HFFc6 (cell line): ENCODE results near the gene CCDC146. TPM values are rescaled to one million over a fixed set of nuclear protein-coding genes. Genes with fewer than 3 reads are reported as not detected.

Source experiments
- DNase-seq: peaks from one replicate; pipeline ENCODE4 v3.0.0-alpha.2; 2018
- H3K27ac Mint-ChIP-seq: 2 replicates; pipeline ENCODE4 v1.8.0; 2020; ENCODE audit warnings: mild to moderate bottlenecking, mixed read lengths
- H3K27me3 Mint-ChIP-seq: 2 replicates; pipeline ENCODE4 v1.8.0; 2021; ENCODE audit warnings: mild to moderate bottlenecking, moderate library complexity, mixed read lengths; ENCODE audit not compliant: insufficient read depth
- H3K36me3 Mint-ChIP-seq: 2 replicates; pipeline ENCODE4 v1.8.0; 2021; ENCODE audit warnings: low read depth, mixed read lengths
- H3K4me1 Mint-ChIP-seq: 2 replicates; pipeline ENCODE4 v1.8.0; 2020; ENCODE audit warnings: low read depth, mixed read lengths
- H3K4me3 Mint-ChIP-seq: 2 replicates; pipeline ENCODE4 v1.8.0; 2020; ENCODE audit warnings: mild to moderate bottlenecking, moderate library complexity, mixed read lengths
- H3K9me3 Mint-ChIP-seq: 2 replicates; pipeline ENCODE4 v1.8.0; 2020; ENCODE audit warnings: mild to moderate bottlenecking, mixed read lengths
- CTCF ChIP-seq: fragments of 200-600 bp; sonication (generic); IDR thresholded peaks from 2 replicates; pipeline ENCODE4 v1.5.0; 2021; ENCODE audit warnings: antibody characterized with exemption, mild to moderate bottlenecking
- total RNA-seq, 6 experiments: library from RNA; stranded (reverse); fragmentation: NEBNext Ultra II Directional; extraction: Animal tissue kit (Norgen Biotek cat#: 25700); gene quantifications; 2 replicates in 1 of 6; 3 replicates in 5 of 6; pipeline ENCODE4 v1.2.3, GENCODE V29; 2021

CCDC146 gene
- total RNA-seq, 6 experiments from 2014 or later = 0.09 to 0.70 (median 0.57) TPM

GRCh38 chr7:77244222-77244934 is 122.0 kb downstream of the CCDC146 start:
- Mint-ChIP-seq H3K4me1 (peaks cover 9% of the 10 kb centered on the region), H3K9me3 (no peaks in the 10 kb centered on the region), H3K36me3 (no peaks in the 10 kb centered on the region), H3K27ac (no peak overlapping the region), H3K27me3 (no peaks in the 10 kb centered on the region; the same call in none of the 2 replicates), H3K4me3 (no peak overlapping the region)
- no peak for DNase-seq
- no peak for TF ChIP-seq CTCF

GRCh38 chr7:77245015-77245755 is 122.8 kb downstream of the CCDC146 start:
- H3K36me3 Mint-ChIP-seq = no peaks in the 10 kb centered on the region
- no peak for DNase-seq
- TF ChIP-seq CTCF = no peak
- no peaks in the 10 kb centered on the region; the same call in none of the 2 replicates for H3K27me3 Mint-ChIP-seq
- H3K4me1 Mint-ChIP-seq = peaks cover 11% of the 10 kb centered on the region
- H3K27ac Mint-ChIP-seq = no peak overlapping the region
- H3K9me3 Mint-ChIP-seq = no peaks in the 10 kb centered on the region
- H3K4me3 Mint-ChIP-seq = no peak overlapping the region

- Mint-ChIP-seq H3K4me1 (peaks cover 21% of the 10 kb centered on the region), H3K4me3 (no peak overlapping the region), H3K27ac (no peak overlapping the region), H3K27me3 (no peaks in the 10 kb centered on the region; the same call in 1 of the 2 replicates), H3K9me3 (no peaks in the 10 kb centered on the region), H3K36me3 (no peaks in the 10 kb centered on the region)
- DNase-seq = no peak
- no peak for TF ChIP-seq CTCF
Observed at GRCh38 chr7:77246026-77246640, 123.7 kb downstream of the CCDC146 start.

GRCh38 chr7:77247206-77247850 is 124.9 kb downstream of the CCDC146 start:
- peak; percentile 55 for DNase-seq
- H3K4me1 Mint-ChIP-seq = peaks cover 31% of the 10 kb centered on the region
- H3K36me3 Mint-ChIP-seq = no peaks in the 10 kb centered on the region
- no peak overlapping the region for H3K4me3 Mint-ChIP-seq
- H3K27me3 Mint-ChIP-seq = no peaks in the 10 kb centered on the region; the same call in 1 of the 2 replicates
- H3K9me3 Mint-ChIP-seq = no peaks in the 10 kb centered on the region
- no peak overlapping the region for H3K27ac Mint-ChIP-seq
- peak; percentile 95 for TF ChIP-seq CTCF

- Mint-ChIP-seq H3K4me3 (no peak overlapping the region), H3K9me3 (no peaks in the 10 kb centered on the region), H3K27ac (no peak overlapping the region), H3K27me3 (no peaks in the 10 kb centered on the region; the same call in 1 of the 2 replicates), H3K36me3 (no peaks in the 10 kb centered on the region), H3K4me1 (peaks cover 31% of the 10 kb centered on the region)
- TF ChIP-seq CTCF = no peak
- DNase-seq = no peak
Observed at GRCh38 chr7:77248154-77248553, 125.7 kb downstream of the CCDC146 start.
